Activated B cell treated with CpG ODN at 0.5 μM for 24 hours (primary cell): ENCODE data around the gene SBK1. TPM values are rescaled to one million over a fixed set of nuclear protein-coding genes. Genes with fewer than 3 reads are reported as not detected.
"Not testable (repeated sequence)": the region's sequence is repeated elsewhere in the genome, so short reads cannot be mapped to it uniquely, and the experiment has no call there.

Experiments
- ATAC-seq: fragments of 200-7000 bp; cut with Tn5 transposase; one replicate; pipeline ENCODE4 v1.10.0; 2021; ENCODE audit warnings: low read depth, mild to moderate bottlenecking, moderate library complexity
- CTCF ChIA-PET: fragments of 350-600 bp; sonication (Branson Sonifier 250); formaldehyde crosslinking; loops from one replicate; lab custom pipeline; 2021; ENCODE audit warnings: antibody characterized with exemption; lab: Charles Lee
- POLR2A ChIA-PET: fragments of 350-600 bp; sonication (Branson Sonifier 250); formaldehyde crosslinking; loops from one replicate; lab custom pipeline; 2021; ENCODE audit warnings: antibody characterized with exemption; lab: Charles Lee
- DNase-seq: peaks from one replicate; pipeline ENCODE4 v3.0.0; 2022
- H3K27ac Mint-ChIP-seq: one replicate; pipeline ENCODE4 v1.8.0; 2020; ENCODE audit warnings: mixed read lengths
- H3K27me3 Mint-ChIP-seq: one replicate; pipeline ENCODE4 v1.8.0; 2021; ENCODE audit warnings: mixed read lengths
- H3K36me3 Mint-ChIP-seq: one replicate; pipeline ENCODE4 v1.8.0; 2021; ENCODE audit warnings: low read depth, mixed read lengths
- H3K4me1 Mint-ChIP-seq: one replicate; pipeline ENCODE4 v1.8.0; 2021; ENCODE audit warnings: mixed read lengths
- H3K4me3 Mint-ChIP-seq: one replicate; pipeline ENCODE4 v1.8.0; 2020; ENCODE audit warnings: mild to moderate bottlenecking, mixed read lengths
- H3K9me3 Mint-ChIP-seq: one replicate; pipeline ENCODE4 v1.8.0; 2020; ENCODE audit warnings: mixed read lengths
- CTCF ChIP-seq: fragments of 200-600 bp; IDR thresholded peaks from one replicate; pipeline ENCODE4 v1.8.0; 2022; ENCODE audit warnings: antibody characterized with exemption, mild to moderate bottlenecking
- intact Hi-C: fragments of 100-400 bp; cut with micrococcal nuclease; formaldehyde crosslinking; loops from one replicate; pipeline ENCODE4 v1.15.1; 2024
- total RNA-seq: library from RNA; stranded (reverse); gene quantifications from 2 replicates; pipeline ENCODE4 v1.2.3, GENCODE V29; 2022

SBK1 gene
- total RNA-seq, 1 donor from 2014 or later = 0.58 TPM

DNA sequence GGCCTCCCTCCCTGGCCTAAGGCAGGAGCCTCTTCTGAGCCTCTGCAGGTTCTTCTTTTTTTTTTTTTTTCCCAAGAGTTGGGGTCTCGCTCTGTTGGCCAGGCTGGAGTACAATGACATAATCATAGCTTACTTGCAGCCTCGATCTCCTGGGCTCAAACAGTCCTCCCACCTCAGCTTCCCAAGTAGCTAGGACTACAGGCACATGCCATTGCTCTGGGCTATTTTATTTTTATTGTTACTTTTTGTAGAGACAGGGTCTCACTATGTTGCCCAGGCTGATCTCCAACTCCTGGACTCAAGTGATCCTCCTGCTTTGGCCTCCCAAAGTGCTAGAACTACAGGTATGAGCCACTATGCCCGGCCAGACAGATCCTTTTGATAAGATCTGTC lies 32.6 kb downstream of the SBK1 start:
- H3K36me3 Mint-ChIP-seq = no peaks in the 10 kb centered on the region
- peaks cover 5% of the 10 kb centered on the region for H3K4me1 Mint-ChIP-seq
- ATAC-seq = no peak
- no peak overlapping the region for H3K4me3 Mint-ChIP-seq
- no peak for TF ChIP-seq CTCF
- DNase-seq = no peak
- intact Hi-C loops = no loop called here
- CTCF ChIA-PET = interaction anchor here (1.0 kb wide), 1 partner anchor 43 kb away, joined by 3 read pairs; no protein-coding TSS in a partner anchor
- POLR2A ChIA-PET = no interaction called here
- no peaks in the 10 kb centered on the region for H3K9me3 Mint-ChIP-seq
- no peak overlapping the region for H3K27ac Mint-ChIP-seq
- H3K27me3 Mint-ChIP-seq = no peaks in the 10 kb centered on the region

GRCh38 chr16:28326881-28327610 lies 34.7 kb downstream of the SBK1 start:
- ChIA-PET CTCF (interaction anchor here (1.2 kb wide), 1 partner anchor 9 kb away, joined by 3 read pairs; no protein-coding TSS in a partner anchor), POLR2A (no interaction called here)
- peaks cover 5% of the 10 kb centered on the region for H3K4me1 Mint-ChIP-seq
- intact Hi-C loops = no loop called here
- H3K27me3 Mint-ChIP-seq = no peaks in the 10 kb centered on the region
- DNase-seq (peak; percentile 55), ATAC-seq (peak; percentile 91)
- H3K9me3 Mint-ChIP-seq = no peaks in the 10 kb centered on the region
- no peak overlapping the region for H3K27ac Mint-ChIP-seq
- no peaks in the 10 kb centered on the region for H3K36me3 Mint-ChIP-seq
- peak; percentile 69 for TF ChIP-seq CTCF
- H3K4me3 Mint-ChIP-seq = no peak overlapping the region

DNA sequence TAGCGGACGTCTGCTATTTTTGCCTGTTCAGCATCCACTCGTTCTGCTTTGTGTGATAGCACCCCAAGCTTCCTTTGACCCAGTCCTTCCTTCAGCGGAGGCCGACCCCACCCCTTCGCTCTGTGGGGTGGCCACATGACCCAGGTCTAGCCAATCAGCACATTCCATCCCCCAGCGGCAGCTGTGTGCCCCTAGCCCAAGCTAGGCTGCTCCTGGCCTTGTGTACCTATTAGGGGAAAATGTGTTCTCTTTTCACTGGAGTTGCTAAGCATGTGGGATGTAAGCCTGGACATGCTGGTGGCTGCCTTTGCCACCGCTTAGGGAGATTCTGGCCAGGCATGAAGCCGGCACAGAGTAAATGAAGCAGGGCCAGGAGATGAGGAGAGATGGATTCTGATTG lies 37.9 kb downstream of the SBK1 start:
- H3K4me1 Mint-ChIP-seq, H3K36me3 Mint-ChIP-seq, CTCF ChIA-PET, H3K9me3 Mint-ChIP-seq, DNase-seq, H3K27ac Mint-ChIP-seq, H3K4me3 Mint-ChIP-seq, POLR2A ChIA-PET, intact Hi-C loops, H3K27me3 Mint-ChIP-seq: not testable (repeated sequence)
- ATAC-seq = peak; percentile 55

GRCh38 chr16:28330981-28331380 lies 38.7 kb downstream of the SBK1 start:
- CTCF ChIA-PET, DNase-seq, intact Hi-C loops, H3K4me1 Mint-ChIP-seq, H3K4me3 Mint-ChIP-seq, POLR2A ChIA-PET, H3K36me3 Mint-ChIP-seq, ATAC-seq, H3K27ac Mint-ChIP-seq, H3K27me3 Mint-ChIP-seq, H3K9me3 Mint-ChIP-seq: not testable (repeated sequence)

GRCh38 chr16:28332632-28333031 lies 40.3 kb downstream of the SBK1 start:
- ATAC-seq, H3K27ac Mint-ChIP-seq, H3K27me3 Mint-ChIP-seq, H3K36me3 Mint-ChIP-seq, CTCF ChIA-PET, POLR2A ChIA-PET, H3K4me1 Mint-ChIP-seq, H3K9me3 Mint-ChIP-seq, DNase-seq, intact Hi-C loops, H3K4me3 Mint-ChIP-seq: not testable (repeated sequence)

DNA sequence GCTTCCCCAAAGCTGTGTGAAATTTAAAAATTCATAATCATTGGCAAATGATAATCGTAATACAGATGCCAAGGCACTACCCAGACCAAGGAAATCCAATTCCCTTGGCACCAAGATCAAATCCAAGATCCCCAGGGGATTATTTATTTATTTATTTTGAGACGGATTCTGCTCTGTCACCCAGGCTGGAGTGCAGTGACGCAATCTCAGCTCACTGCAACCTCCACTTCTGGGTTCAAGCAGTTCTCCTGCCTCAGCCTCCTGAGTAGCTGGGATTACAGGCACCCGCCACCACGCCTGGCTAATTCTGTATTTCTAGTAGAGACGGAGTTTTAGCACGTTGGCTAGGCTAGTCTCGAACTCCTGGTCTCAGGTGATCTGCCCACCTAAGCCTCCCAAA lies 43.4 kb downstream of the SBK1 start:
- intact Hi-C loops, CTCF ChIA-PET: not testable (repeated sequence)

DNA sequence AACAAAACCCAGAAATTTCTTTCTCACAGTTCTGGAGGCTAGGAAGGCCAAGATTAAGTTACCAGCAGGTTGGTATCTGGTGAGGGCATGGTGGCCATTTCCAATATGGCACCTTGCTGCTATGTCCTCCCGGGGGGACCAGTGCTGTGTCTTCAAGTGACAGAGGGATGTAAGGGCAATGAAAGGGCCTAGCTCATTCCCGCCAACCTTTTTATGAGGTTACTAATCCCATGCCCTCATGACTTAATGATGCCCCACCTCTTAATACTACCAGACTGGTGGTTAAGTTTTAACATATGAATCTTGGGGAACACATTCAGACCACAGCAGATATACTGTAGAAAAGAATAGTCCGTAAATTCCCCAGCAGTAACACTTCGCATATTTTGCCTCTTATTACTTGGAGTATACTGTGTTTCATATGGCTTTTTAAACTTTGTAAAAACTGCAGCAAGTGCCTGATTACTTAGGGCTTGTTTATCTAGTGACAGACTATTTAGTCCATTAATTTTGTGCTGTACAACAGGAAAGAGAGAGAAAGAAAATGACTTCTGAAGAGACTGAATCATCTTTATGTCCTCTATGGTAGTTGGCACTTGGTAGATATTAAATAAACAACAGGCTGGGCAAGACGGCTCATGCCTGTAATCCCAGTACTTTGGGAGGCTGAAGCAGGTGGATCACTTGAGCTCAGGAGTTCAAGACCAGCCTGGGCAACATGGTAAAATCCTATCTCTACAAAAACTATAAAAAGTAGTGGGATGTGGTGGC lies 44.8 kb downstream of the SBK1 start:
- DNase-seq, H3K9me3 Mint-ChIP-seq, intact Hi-C loops, H3K4me1 Mint-ChIP-seq, H3K27me3 Mint-ChIP-seq, ATAC-seq, H3K27ac Mint-ChIP-seq, POLR2A ChIA-PET, H3K4me3 Mint-ChIP-seq, CTCF ChIA-PET, H3K36me3 Mint-ChIP-seq: not testable (repeated sequence)

More for the DNA sequence above, 43.4 kb downstream of the SBK1 start:
- H3K4me1 Mint-ChIP-seq, POLR2A ChIA-PET, H3K27me3 Mint-ChIP-seq, H3K27ac Mint-ChIP-seq, H3K4me3 Mint-ChIP-seq, ATAC-seq, H3K36me3 Mint-ChIP-seq, H3K9me3 Mint-ChIP-seq, DNase-seq: not testable (repeated sequence)

DNA sequence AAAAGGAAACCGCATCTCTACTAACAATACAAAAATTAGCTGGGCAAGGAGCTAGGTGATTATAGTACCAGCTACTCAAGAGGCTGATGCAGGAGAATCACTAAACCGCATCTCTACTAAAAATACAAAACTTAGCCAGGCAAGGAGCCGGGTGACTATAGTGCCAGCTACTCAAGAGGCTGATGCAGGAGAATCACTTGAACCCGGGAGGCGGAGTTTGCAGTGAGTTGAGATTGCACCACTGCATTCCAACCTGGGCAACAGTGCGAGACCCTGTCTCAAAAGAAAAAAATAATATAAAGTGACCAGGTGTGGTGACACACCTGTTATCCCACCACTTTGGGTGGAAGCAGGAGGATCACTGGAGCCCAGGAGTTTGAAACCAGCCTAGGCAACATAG lies 45.9 kb downstream of the SBK1 start:
- POLR2A ChIA-PET, H3K4me1 Mint-ChIP-seq, H3K36me3 Mint-ChIP-seq, H3K27me3 Mint-ChIP-seq, intact Hi-C loops, H3K27ac Mint-ChIP-seq, H3K4me3 Mint-ChIP-seq, H3K9me3 Mint-ChIP-seq, DNase-seq, CTCF ChIA-PET, ATAC-seq: not testable (repeated sequence)

DNA sequence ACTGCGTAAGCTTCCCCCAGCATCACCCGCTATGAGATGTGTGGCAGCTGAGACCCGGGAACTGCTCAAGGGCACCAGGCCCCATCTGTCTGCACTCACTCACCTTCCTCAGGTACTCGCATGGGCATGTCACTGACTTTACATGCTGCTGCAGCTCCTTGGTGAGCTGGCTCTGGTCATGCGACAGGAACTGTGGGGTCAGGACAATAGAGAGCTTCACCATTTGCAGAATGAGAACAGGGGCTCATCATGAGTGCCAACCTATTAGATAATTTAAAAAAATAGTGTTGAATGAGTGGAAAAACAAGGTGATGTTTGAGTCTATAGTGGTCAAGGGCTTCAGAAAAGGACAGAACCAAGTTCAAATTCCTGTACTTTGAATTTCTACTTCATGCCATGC lies 70.3 kb downstream of the SBK1 start:
- H3K4me1 Mint-ChIP-seq, CTCF ChIA-PET, intact Hi-C loops: not testable (repeated sequence)

GRCh38 chr16:28363408-28363807 lies 71.1 kb downstream of the SBK1 start, which contains the start of gene NPIPB6:
Gene NPIPB6 (minus strand): TSS chr16:28363508. CDS start chr16:28362822, 686 bp downstream.
- H3K36me3 Mint-ChIP-seq = not testable (repeated sequence)

More for the DNA sequence above, 70.3 kb downstream of the SBK1 start:
- ATAC-seq, H3K4me3 Mint-ChIP-seq, H3K27ac Mint-ChIP-seq, H3K9me3 Mint-ChIP-seq, H3K36me3 Mint-ChIP-seq, H3K27me3 Mint-ChIP-seq, POLR2A ChIA-PET: not testable (repeated sequence)
- peak; percentile 32 for DNase-seq

More at GRCh38 chr16:28363408-28363807, 71.1 kb downstream of the SBK1 start, which contains the start of gene NPIPB6:
- CTCF ChIA-PET, H3K9me3 Mint-ChIP-seq, POLR2A ChIA-PET, intact Hi-C loops, H3K27ac Mint-ChIP-seq, ATAC-seq, H3K4me3 Mint-ChIP-seq, H3K27me3 Mint-ChIP-seq, DNase-seq, H3K4me1 Mint-ChIP-seq: not testable (repeated sequence)
